ENCODE data around the gene CACNB3.
A peak's percentile ranks its signal among the peaks of the same experiment; 100 is the strongest.
"Not testable (repeated sequence)": the region's sequence is repeated elsewhere in the genome, so short reads cannot be mapped to it uniquely, and the experiment has no call there.

The CACNB3 gene

DNA sequence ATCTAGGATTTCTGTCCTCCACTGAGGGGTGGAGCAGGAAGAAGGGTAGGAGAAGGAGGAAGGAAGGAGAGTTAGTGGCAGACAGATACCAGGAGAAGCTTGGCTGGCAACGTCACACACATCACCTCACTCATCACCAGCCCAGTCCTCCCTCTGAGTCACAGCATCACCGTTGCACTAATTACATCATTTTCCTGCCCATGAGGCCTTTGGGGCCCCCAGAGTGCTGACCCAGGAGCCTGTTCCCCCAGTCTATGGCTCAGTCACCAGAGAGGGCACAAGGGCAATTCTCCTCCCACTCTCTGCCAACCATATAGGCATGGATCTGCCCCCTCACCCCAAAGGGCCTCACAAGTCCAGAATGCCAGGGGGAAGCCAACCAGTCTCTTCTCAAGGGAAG lies 42.8 kb downstream of the CACNB3 start:
- Histone ChIP-seq H3K9ac (ENCODE audit: low read length) (no peak overlapping the region), H3K27me3 (replicated peaks; ENCODE audit: control insufficient read depth, insufficient read depth, low read length) (peaks cover 58% of the 10 kb centered on the region)

DNA sequence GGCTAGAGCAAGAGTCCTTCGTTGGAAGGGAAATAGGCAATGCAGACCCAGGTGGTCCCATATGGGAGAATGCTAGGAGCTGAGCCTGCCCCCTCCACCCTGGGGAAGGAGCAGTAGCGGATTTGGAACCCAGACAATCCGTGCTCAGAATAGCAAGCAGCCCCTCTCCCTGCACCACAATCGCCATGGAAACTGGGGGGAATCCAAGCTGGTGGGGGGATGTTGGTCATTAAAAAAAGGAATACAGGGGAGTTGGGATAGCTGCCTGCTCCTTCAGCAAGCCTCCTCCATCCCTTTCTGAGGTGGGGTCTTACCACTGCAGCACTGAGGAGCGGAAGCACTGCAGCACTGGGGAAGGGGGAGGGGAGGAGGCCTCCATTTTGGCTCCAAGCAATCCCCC lies 44.5 kb downstream of the CACNB3 start:
- no peak for DNase-seq (ENCODE audit: low read depth)
- peaks cover 4% of the 10 kb centered on the region for H3K4me1 ChIP-seq (ENCODE audit: control insufficient read depth, insufficient read depth, low read length)
- H3K9ac ChIP-seq (ENCODE audit: low read length), result no peak overlapping the region
- peaks cover 48% of the 10 kb centered on the region for H3K27me3 ChIP-seq (replicated peaks; ENCODE audit: control insufficient read depth, insufficient read depth, low read length)
- no peaks in the 10 kb centered on the region for H3K9me3 ChIP-seq (ENCODE audit: control insufficient read depth, low read length)
- no peak overlapping the region for H3K4me3 ChIP-seq (ENCODE audit: low read length)
- H3K36me3 ChIP-seq (ENCODE audit: control insufficient read depth, insufficient read depth, low read length, severe bottlenecking), result no peaks in the 10 kb centered on the region

More for the DNA sequence above, 42.8 kb downstream of the CACNB3 start:
- Histone ChIP-seq H3K9me3 (ENCODE audit: control insufficient read depth, low read length) (no peaks in the 10 kb centered on the region), H3K36me3 (ENCODE audit: control insufficient read depth, insufficient read depth, low read length, severe bottlenecking) (no peaks in the 10 kb centered on the region), H3K4me1 (ENCODE audit: control insufficient read depth, insufficient read depth, low read length) (peaks cover 4% of the 10 kb centered on the region), H3K4me3 (ENCODE audit: low read length) (no peak overlapping the region)
- no peak for DNase-seq (ENCODE audit: low read depth)

DNA sequence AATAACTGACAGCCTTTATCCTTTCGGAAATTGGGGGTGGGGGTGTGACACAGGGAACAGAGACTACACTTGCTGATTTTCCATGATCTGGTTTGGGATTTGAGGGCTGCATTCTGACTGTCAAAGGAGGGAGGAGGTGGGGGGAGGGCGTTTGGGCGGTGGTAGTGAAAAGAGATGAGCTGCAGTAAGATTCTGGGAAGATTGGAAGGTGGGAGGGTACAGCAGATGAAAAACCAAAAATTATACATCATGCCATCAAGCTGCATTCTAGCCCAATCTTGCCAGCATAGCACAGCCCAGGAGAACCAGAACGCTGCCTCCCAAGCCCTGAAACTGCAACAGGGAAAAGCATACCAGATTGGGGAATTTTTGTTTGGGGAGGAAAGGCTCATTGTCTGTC lies 45.0 kb downstream of the CACNB3 start:
- peaks cover 44% of the 10 kb centered on the region for H3K27me3 ChIP-seq (replicated peaks; ENCODE audit: control insufficient read depth, insufficient read depth, low read length)
- H3K4me3 ChIP-seq (ENCODE audit: low read length), result no peak overlapping the region
- no peaks in the 10 kb centered on the region for H3K36me3 ChIP-seq (ENCODE audit: control insufficient read depth, insufficient read depth, low read length, severe bottlenecking)
- DNase-seq (ENCODE audit: low read depth), result no peak
- H3K9ac ChIP-seq (ENCODE audit: low read length), result no peak overlapping the region
- H3K4me1 ChIP-seq (ENCODE audit: control insufficient read depth, insufficient read depth, low read length), result peaks cover 4% of the 10 kb centered on the region
- H3K9me3 ChIP-seq (ENCODE audit: control insufficient read depth, low read length), result no peaks in the 10 kb centered on the region

GRCh38 chr12:48865281-48866051 lies 47.2 kb downstream of the CACNB3 start, which contains the start of gene RND1:
RND1 (minus strand) TSS chr12:48865870; CDS start chr12:48865767, 103 bp downstream.
- Histone ChIP-seq H3K9ac (ENCODE audit: low read length) (peak within 1 kb of the TSS; percentile 63), H3K9me3 (ENCODE audit: control insufficient read depth, low read length) (no peaks in the 10 kb centered on the region), H3K27me3 (replicated peaks; ENCODE audit: control insufficient read depth, insufficient read depth, low read length) (peaks cover 44% of the 10 kb centered on the region), H3K4me3 (ENCODE audit: low read length) (peak within 1 kb of the TSS; percentile 89), H3K36me3 (ENCODE audit: control insufficient read depth, insufficient read depth, low read length, severe bottlenecking) (no peaks in the 10 kb centered on the region), H3K4me1 (ENCODE audit: control insufficient read depth, insufficient read depth, low read length) (peaks cover 4% of the 10 kb centered on the region)
- DNase-seq (ENCODE audit: low read depth), result peak; percentile 95

- Histone ChIP-seq H3K9ac (ENCODE audit: low read length) (peak overlapping the region; percentile 8), H3K36me3 (ENCODE audit: control insufficient read depth, insufficient read depth, low read length, severe bottlenecking) (no peaks in the 10 kb centered on the region), H3K9me3 (ENCODE audit: control insufficient read depth, low read length) (no peaks in the 10 kb centered on the region), H3K27me3 (replicated peaks; ENCODE audit: control insufficient read depth, insufficient read depth, low read length) (peaks cover 42% of the 10 kb centered on the region), H3K4me1 (ENCODE audit: control insufficient read depth, insufficient read depth, low read length) (peaks cover 4% of the 10 kb centered on the region), H3K4me3 (ENCODE audit: low read length) (peak overlapping the region; percentile 89)
- no peak for DNase-seq (ENCODE audit: low read depth)
Measured at GRCh38 chr12:48866052-48866711, 47.9 kb downstream of the CACNB3 start.

- H3K4me3 ChIP-seq (ENCODE audit: low read length), result no peak overlapping the region
- H3K9me3 ChIP-seq (ENCODE audit: control insufficient read depth, low read length), result no peaks in the 10 kb centered on the region
- peaks cover 20% of the 10 kb centered on the region for H3K27me3 ChIP-seq (replicated peaks; ENCODE audit: control insufficient read depth, insufficient read depth, low read length)
- no peak overlapping the region for H3K9ac ChIP-seq (ENCODE audit: low read length)
- H3K4me1 ChIP-seq (ENCODE audit: control insufficient read depth, insufficient read depth, low read length), result peaks cover 10% of the 10 kb centered on the region
- no peaks in the 10 kb centered on the region for H3K36me3 ChIP-seq (ENCODE audit: control insufficient read depth, insufficient read depth, low read length, severe bottlenecking)
- DNase-seq (ENCODE audit: low read depth), result no peak
Measured at GRCh38 chr12:48868451-48868850, 50.2 kb downstream of the CACNB3 start.

GRCh38 chr12:48869191-48869590 lies 50.9 kb downstream of the CACNB3 start:
- Histone ChIP-seq H3K9ac (ENCODE audit: low read length) (no peak overlapping the region), H3K27me3 (replicated peaks; ENCODE audit: control insufficient read depth, insufficient read depth, low read length) (peaks cover 12% of the 10 kb centered on the region), H3K36me3 (ENCODE audit: control insufficient read depth, insufficient read depth, low read length, severe bottlenecking) (no peaks in the 10 kb centered on the region), H3K4me1 (ENCODE audit: control insufficient read depth, insufficient read depth, low read length) (peaks cover 11% of the 10 kb centered on the region), H3K4me3 (ENCODE audit: low read length) (no peak overlapping the region), H3K9me3 (ENCODE audit: control insufficient read depth, low read length) (no peaks in the 10 kb centered on the region)
- DNase-seq (ENCODE audit: low read depth), result no peak

DNA sequence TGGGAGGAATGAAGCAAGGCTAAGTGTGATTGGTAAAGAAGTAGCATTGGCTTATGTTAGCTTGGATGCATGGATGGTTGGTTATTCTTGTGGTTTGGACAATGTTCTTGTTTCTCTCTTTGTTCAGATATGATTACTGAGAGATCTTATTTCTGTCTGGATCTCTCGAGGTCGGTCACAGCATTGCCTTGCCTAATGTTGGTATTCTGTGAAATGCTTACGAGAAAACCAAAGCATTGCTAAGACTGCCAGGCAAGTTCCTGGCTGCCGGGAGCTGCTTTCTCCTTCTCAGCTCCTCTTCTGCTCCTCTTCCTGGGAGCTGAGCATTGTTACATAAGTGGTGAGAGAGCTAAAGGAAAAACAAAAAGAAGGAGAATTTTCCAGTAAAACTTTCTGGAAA lies 54.8 kb downstream of the CACNB3 start:
- H3K36me3 ChIP-seq (ENCODE audit: control insufficient read depth, insufficient read depth, low read length, severe bottlenecking), result no peaks in the 10 kb centered on the region
- H3K9ac ChIP-seq (ENCODE audit: low read length), result no peak overlapping the region
- DNase-seq (ENCODE audit: low read depth), result no peak
- no peaks in the 10 kb centered on the region for H3K27me3 ChIP-seq (replicated peaks; ENCODE audit: control insufficient read depth, insufficient read depth, low read length)
- no peak overlapping the region for H3K4me3 ChIP-seq (ENCODE audit: low read length)
- peaks cover 6% of the 10 kb centered on the region for H3K4me1 ChIP-seq (ENCODE audit: control insufficient read depth, insufficient read depth, low read length)
- H3K9me3 ChIP-seq (ENCODE audit: control insufficient read depth, low read length), result no peaks in the 10 kb centered on the region

DNA sequence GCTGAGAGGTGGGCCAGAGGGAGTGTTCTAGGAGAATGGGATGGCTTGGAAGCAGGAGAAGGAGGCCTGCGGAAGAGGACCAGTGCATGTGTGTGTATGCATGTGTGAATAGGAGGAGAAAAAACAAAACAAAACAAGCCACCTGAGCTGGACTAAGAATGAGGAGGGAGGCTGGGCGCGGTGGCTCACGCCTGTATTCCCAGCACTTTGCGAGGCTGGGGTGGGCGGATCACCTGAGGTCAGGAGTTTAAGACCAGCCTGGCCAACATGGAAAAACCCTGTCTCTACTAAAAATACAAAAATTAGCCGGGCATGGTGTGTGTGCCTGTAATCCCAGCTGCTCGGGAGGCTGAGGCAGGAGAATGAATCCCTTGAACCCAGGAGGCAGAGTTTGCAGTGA lies 55.2 kb downstream of the CACNB3 start:
- not testable (repeated sequence) for H3K9me3 ChIP-seq (ENCODE audit: control insufficient read depth, low read length); DNase-seq (ENCODE audit: low read depth); H3K4me3 ChIP-seq (ENCODE audit: low read length); H3K4me1 ChIP-seq (ENCODE audit: control insufficient read depth, insufficient read depth, low read length); H3K9ac ChIP-seq (ENCODE audit: low read length); H3K36me3 ChIP-seq (ENCODE audit: control insufficient read depth, insufficient read depth, low read length, severe bottlenecking); H3K27me3 ChIP-seq (replicated peaks; ENCODE audit: control insufficient read depth, insufficient read depth, low read length)

DNA sequence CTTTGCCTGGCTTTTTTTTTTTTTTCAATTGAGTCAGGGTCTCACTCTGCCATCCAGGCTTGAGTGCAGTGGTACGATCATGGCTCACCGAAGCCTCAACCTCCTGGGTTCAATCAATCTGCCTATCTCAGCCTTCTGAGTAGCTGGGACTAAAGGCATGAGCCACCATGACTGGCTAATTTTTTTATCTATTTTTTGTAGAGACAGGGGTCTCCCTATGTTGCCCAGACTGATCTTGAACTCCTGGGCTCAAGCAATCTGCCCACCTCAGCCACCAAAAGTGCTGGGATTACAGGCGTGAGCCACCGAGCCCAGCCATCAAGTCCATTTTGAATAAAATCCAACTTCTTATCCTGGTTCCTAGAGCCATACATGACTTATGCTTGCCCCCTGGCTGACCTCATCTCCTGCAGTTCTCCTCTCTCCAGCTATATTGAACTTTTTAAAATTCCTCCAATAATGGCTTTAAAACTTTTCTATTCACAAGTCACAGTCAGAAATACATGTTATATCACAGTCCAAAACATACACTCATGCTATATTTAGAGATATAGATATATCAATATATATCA lies 57.7 kb downstream of the CACNB3 start:
- H3K4me1 ChIP-seq (ENCODE audit: control insufficient read depth, insufficient read depth, low read length), result peaks cover 6% of the 10 kb centered on the region

More for the DNA sequence above, 57.7 kb downstream of the CACNB3 start:
- no peaks in the 10 kb centered on the region for H3K36me3 ChIP-seq (ENCODE audit: control insufficient read depth, insufficient read depth, low read length, severe bottlenecking)
- H3K9ac ChIP-seq (ENCODE audit: low read length), result no peak overlapping the region
- H3K27me3 ChIP-seq (replicated peaks; ENCODE audit: control insufficient read depth, insufficient read depth, low read length), result peaks cover 13% of the 10 kb centered on the region
- H3K4me3 ChIP-seq (ENCODE audit: low read length), result no peak overlapping the region
- H3K9me3 ChIP-seq (ENCODE audit: control insufficient read depth, low read length), result no peaks in the 10 kb centered on the region
- DNase-seq (ENCODE audit: low read depth), result no peak

Data from adipocyte (in vitro differentiated cells).